NCI-H748 (cell line): ENCODE data around the gene CEP72.
"Not testable (repeated sequence)": the region's sequence is repeated elsewhere in the genome, so short reads cannot be mapped to it uniquely, and the experiment has no call there.

Experiments
- DNase-seq: peaks from one replicate; lab custom pipeline; 2025; ENCODE audit not compliant: unreplicated experiment; lab: John Stamatoyannopoulos, UW

The CEP72 gene

DNA sequence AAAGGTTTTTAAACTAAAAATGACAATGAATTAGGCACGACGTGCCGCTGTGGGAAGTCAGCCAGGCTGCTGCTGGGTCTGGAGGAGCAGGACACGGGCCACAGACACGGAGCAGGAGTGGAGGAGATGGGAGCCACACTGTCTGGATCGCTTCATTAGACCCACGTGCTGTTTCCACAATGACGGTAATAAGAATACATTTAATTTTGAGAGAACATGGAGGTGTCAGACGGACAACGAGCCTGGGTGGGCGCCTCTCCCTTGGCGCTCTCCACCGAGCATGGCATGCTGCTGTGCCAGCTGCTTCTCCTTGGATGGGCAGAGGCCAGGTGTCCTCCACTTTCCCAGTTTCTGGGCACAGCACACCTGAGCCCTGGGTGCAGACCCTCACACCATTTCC is 68.7 kb downstream of the CEP72 start:
- DNase-seq: not testable (repeated sequence)

DNA sequence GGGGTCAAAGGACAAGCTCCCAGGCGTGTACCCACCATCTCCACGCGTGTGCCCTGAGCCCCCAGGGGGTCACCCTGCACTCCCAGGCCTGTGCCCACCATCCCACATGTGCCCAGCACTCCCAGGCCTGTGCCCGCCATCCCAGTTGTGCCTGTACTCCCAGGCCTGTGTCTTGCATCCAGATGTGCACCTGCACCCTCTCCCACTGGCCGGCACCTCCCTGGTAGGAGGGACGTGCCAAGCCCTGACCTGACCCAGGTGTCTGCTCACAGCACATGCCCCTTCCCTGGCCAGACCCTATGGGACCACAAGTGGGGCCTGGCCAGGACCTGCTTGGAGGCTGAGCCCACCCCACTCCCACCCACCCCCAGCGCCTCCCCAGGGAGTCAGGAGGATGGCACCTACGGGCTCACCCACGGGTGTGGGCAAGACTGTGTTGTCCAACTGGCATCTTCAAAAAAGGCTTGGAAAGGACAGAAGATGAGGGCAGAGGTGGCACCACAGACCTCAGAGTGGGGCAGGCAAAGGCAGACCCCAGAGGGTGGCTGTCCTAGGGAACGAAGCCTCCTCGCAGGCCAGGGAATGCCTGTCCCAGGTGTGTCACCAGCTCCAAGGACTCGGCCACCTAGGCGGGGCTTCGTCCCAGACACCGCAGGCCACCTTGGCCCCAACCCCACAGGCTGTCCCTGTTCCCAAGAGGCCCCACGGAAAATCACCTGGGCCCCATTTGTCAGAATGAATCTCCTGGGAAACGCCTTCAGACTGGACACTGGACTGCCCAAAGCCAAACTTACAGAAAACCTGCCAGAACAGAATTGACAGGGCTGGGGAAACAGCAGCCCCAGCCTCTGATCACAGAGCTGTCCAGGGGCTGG is 69.4 kb downstream of the CEP72 start:
- DNase-seq: not testable (repeated sequence)

GRCh38 chr5:682216-682615 is 70.1 kb downstream of the CEP72 start:
- DNase-seq: not testable (repeated sequence)

DNA sequence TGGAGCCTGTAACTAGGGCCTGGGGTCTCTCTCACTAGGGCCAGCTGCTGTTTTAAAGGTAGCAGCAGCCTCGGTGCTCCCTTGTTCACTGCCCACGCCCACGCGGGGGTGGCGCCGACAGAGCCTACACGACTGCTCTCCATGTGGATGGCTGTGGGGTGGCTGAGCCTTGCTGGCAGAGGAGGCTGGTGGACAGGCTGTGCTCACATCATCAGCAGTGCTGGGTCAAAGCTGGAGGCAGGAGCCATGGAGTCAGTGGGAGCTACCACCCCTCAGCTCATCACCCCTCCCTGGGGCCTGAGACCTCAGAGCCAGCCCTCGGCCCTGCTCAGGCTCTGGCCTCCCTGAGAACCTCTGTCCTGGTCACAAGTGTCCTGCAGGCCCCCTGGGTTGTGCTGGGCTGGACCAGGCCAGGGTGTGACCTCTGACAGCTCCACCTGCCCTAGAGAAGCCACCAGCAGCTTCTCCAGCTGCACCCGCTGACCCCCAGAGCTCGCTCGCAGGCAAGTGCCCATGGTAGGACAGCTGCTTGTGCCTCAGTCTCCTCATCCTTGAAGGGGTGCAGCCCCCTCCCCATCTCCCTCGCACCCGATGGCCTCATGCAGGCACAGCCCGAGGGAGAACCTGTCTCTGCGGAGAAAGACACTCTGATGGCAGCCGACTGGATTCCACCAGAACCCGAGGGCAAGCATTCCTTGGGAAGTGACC is 70.7 kb downstream of the CEP72 start:
- DNase-seq: not testable (repeated sequence)

- DNase-seq: no peak
Observed at GRCh38 chr5:683551-684481, 71.7 kb downstream of the CEP72 start.

GRCh38 chr5:684751-685216 is 72.6 kb downstream of the CEP72 start:
- no peak for DNase-seq

DNA sequence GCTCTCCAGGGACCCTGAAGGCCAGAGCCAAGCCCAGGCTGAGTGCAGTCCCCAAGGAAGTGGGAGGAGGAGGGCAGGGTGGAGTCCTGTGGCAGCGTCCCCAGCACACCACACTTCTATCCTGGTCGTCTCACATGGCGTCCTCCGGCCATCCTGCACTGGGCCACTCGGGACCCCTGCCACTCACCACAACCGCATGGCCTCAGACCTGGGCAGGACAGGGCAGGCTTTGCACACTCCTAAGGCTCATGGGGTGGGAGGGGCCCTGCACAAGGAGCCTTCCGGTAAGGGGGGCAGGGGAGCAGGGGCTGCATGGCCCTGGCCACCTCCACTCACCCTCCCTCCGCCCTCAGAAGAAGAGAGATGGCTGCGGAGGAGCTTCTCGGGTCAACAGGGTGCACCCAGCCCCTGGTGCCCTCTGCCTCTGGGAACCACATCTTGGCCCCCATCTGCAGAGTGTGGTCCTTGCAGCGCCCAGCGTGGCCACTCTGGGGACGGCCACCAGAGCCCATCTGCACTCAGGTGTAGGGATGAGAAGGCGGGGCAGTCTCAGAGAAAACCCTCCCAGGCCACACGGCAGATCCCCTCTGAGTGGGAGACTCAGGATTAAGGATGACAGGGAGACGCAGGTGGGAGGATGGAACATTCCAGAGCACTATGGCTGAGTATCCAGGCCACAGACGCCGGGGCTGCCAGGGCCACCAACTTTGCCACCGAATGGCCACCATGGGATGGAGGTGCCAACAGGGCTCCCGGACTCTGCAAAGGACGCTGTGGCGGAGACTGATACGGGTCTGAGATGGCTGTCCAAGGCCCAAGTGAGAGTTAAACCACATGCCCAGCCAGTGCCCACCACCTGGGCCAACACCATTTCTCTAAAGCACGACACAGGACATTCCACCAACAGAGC is 73.4 kb downstream of the CEP72 start:
- no peak for DNase-seq

DNA sequence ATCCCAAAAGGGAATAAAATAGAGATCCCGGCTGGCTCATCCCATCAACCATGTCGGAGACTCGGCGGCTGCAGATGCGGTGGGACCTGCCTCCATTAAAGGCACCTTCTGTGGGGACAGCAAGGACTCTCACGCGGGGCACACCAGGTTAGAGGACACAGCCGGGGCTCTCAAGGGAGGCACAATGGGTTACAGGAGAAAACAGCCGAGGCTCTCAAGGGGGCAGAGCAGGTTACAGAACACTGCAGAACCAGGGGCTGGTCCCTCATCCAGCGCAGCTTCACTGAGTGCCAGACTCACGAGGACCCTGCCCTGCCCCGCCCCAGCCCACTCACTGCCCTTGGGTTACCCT is 74.0 kb downstream of the CEP72 start:
- not testable (repeated sequence) for DNase-seq

GRCh38 chr5:686936-687335 is 74.8 kb downstream of the CEP72 start:
- DNase-seq: not testable (repeated sequence)

- DNase-seq: not testable (repeated sequence)
Observed at GRCh38 chr5:688348-689010, 76.3 kb downstream of the CEP72 start.

GRCh38 chr5:690293-690692 is 78.2 kb downstream of the CEP72 start:
- not testable (repeated sequence) for DNase-seq

DNA sequence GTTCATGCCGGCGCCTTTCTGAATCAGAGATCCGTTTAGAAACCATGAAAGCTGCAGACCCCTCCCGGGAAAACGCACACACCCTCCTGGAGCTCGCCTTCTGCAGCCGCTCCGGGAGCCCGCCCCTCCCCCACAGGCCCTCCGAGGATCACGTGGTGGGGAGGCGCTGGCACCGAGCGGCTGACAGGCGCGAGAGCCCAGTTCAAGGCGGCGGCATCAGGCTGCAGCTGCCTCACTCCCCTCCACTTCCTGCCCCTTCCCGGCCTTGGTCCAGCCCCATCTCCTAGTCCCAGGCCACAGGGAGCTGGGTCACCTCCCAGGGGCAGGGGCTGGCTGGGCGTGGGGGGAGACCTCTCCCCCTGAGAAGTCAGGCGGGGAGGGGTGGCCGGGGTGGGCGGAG is 78.9 kb downstream of the CEP72 start:
- not testable (repeated sequence) for DNase-seq

DNA sequence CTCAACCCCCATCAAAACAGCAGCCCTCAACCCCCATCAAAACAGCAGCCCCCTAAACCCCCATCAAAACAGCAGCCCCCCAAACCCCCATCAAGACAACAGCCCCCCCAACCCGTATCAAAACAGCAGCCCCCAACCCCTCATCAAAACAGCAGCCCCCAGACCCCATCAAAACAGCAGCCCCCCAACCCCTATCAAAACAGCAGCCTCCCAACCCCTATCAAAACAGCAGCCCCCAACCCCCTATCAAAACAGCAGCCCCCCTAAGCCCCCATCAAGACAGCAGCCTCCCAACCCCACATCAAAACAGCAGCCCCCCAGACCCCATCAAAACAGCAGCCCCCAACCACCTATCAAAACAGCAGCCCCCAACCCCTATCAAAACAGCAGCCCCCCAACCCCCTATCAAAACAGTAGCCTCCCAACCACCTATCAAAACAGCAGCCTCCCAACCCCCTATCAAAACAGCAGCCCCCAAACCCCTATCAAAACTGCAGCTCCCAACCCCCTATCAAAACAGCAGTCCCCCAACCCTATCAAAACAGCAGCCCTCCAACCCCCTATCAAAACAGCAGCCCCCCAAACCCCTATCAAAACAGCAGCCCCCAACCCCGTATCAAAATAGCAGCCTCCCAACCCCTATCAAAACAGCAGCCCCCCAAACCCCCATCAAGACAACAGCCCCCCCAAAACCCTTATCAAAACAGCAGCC is 79.8 kb downstream of the CEP72 start:
- no peak for DNase-seq

DNA sequence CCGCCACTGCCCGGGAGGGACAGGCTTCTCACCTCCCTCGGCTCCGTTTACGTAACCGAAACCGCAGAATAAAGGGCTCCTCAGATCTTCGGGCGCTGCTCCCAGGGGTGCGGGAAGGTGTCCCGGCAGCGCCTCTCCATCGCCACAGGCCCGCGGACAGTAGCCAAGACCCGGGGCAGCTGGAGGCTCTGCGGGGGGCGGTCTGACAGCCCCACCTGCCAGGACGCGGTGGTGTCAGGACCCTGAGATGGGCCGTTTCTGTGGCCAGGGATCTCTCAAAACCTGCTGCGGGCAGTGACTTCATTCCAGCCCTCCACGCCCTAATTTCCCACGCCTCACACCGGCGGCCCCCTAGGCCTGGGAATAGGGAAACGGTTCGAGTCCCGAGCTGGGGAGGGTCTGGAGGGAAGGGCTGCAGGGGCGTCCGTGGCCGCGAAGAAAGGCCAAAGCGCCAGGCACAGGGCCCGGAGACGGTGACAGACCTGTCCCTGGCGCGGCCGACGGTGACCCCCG is 80.4 kb downstream of the CEP72 start:
- DNase-seq: peak; percentile 73

- DNase-seq: peak; percentile 99
Observed at GRCh38 chr5:693271-694041, 81.3 kb downstream of the CEP72 start, which contains the start of gene TPPP. TPPP (minus strand) TSS chr5:693352; CDS start chr5:678060, 15,292 bp downstream.

DNA sequence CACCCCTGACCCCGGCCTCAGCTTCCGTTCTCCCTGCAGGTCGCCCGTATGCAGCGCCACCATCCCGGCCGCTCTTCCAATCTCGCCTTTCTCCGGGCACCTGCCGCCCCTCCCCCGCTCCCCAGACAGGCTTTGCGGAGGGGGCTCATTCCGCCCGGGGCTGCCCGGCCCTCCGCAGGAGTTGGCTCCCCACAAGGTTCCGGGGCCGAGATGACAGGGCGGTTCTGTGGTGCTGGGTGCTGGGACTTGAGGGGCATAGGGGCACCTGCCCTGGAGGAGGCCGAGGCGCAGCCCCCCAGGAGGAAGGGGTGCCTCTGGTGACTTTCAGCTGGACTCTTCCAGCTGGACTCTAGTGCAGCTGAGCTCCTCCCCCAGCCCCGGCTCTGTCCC is 81.9 kb downstream of the CEP72 start:
- peak; percentile 60 for DNase-seq

DNA sequence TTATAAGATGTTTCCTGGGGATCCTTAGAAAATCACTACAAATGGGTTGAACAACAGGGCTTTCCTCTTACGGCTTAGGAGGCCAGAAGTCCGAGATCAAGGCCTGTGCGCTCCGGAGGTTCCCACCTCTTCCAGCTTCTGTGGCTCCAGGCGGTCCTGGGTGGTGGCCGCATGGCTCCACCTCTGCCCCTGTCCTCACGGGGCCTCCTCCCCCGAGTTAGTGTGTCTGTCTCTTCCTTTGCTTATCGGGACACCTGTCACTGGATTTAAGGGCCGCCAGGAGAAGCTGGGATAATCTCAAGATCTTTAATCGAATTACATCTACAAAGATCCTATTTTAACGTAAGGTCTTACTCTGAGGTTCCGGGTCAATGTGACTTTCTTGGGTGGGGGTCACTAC is 83.3 kb downstream of the CEP72 start:
- DNase-seq: not testable (repeated sequence)

GRCh38 chr5:696191-696590 is 84.1 kb downstream of the CEP72 start:
- DNase-seq: not testable (repeated sequence)
